A549 (cell line): ENCODE data around the gene ATF1. TPM values are rescaled to one million over a fixed set of nuclear protein-coding genes. Genes with fewer than 3 reads are reported as not detected.
"Not testable (repeated sequence)": the region's sequence is repeated elsewhere in the genome, so short reads cannot be mapped to it uniquely, and the experiment has no call there.

ENCODE experiments used
- ATAC-seq, 2 experiments: fragments of 200-7000 bp in 1 of 2; fragments of >200 bp in 1 of 2; cut with Nextera tagmentation in 1 of 2; cut with Tn5 transposase in 1 of 2; 3 replicates each; pipeline versions ENCODE4 v1.8.0 to v1.9.1; 2018 to 2020; ENCODE audit warnings: mild to moderate bottlenecking in 1 of 2, moderate library complexity in 1 of 2
- CTCF ChIA-PET: fragments of 300-600 bp; sonication (Branson Sonifier 250); formaldehyde crosslinking; extraction: SDS; loops from one replicate; lab custom pipeline; 2021; ENCODE audit warnings: antibody characterized with exemption, inconsistent platforms; lab: Yijun Ruan, JAX
- POLR2A ChIA-PET: fragments of 350-600 bp; formaldehyde crosslinking; extraction: SDS; loops from one replicate; lab custom pipeline; 2021; ENCODE audit warnings: antibody characterized with exemption, inconsistent platforms; lab: Yijun Ruan, JAX
- DNase-seq, 2 experiments: peaks; one replicate each; pipeline versions ENCODE4 v3.0.0 to v3.0.0-alpha.2; 2011 to 2016; ENCODE audit warnings: low read depth in 1 of 2, low spot score in 1 of 2
- FAIRE-seq: peaks from 2 replicates; lab custom pipeline; 2011; peaks lifted over from hg19 to GRCh38; lab: Jason Lieb, UNC
- H3K27ac ChIP-seq, 2 experiments: fragments of >200 bp; sonication (Bioruptor Twin); formaldehyde crosslinking; 3 replicates each; pipeline ENCODE4 v1.5.1; 2016 to 2017
- H3K4me1 ChIP-seq: fragments of >200 bp; sonication (Bioruptor Twin); formaldehyde crosslinking; 3 replicates; pipeline ENCODE4 v1.6.1; 2016
- H3K4me2 ChIP-seq: fragments of >200 bp; sonication (Bioruptor Twin); formaldehyde crosslinking; 3 replicates; pipeline ENCODE4 v1.6.1; 2016
- H3K4me3 ChIP-seq: fragments of >200 bp; sonication (Bioruptor Twin); formaldehyde crosslinking; 3 replicates; pipeline ENCODE4 v1.5.1; 2016
- H3K9me3 ChIP-seq: fragments of >200 bp; sonication (Bioruptor Twin); formaldehyde crosslinking; 3 replicates; pipeline ENCODE4 v1.6.1; 2016
- BHLHE40 ChIP-seq: IDR thresholded peaks from 2 replicates; pipeline ENCODE4 v1.6.1; 2012; ENCODE audit warnings: low read depth, low read length, inconsistent platforms
- CBX2 ChIP-seq: fragments of 200-600 bp; sonication (generic); IDR thresholded peaks from 2 replicates; pipeline ENCODE4 v1.6.1; 2016; ENCODE audit warnings: low read depth, mild to moderate bottlenecking, borderline replicate concordance
- CBX8 ChIP-seq: fragments of 200-600 bp; sonication (generic); IDR thresholded peaks from 2 replicates; pipeline ENCODE4 v1.6.1; 2016
- CHD2 ChIP-seq: fragments of 150-350 bp; IDR thresholded peaks from 2 replicates; pipeline ENCODE4 v1.6.1; 2014; ENCODE audit warnings: low read length; ENCODE audit not compliant: partially characterized antibody
- EHMT2 ChIP-seq: fragments of 200-600 bp; sonication (generic); IDR thresholded peaks from 2 replicates; pipeline ENCODE4 v1.6.1; 2016; ENCODE audit warnings: antibody characterized with exemption, low read depth, mild to moderate bottlenecking, moderate library complexity
- EP300 ChIP-seq, 2 experiments: fragments of >200 bp; sonication (Bioruptor Twin); formaldehyde crosslinking; IDR thresholded peaks; 2 replicates in 1 of 2; 3 replicates in 1 of 2; pipeline ENCODE4 v1.6.1; 2016 to 2017
- FOSL2 ChIP-seq, 2 experiments: fragments of 450-650 bp in 1 of 2; fragments of >200 bp in 1 of 2; sonication (Bioruptor Twin) in 1 of 2; formaldehyde crosslinking; IDR thresholded peaks; 2 replicates each; pipeline versions ENCODE4 v1.5.0 to v1.6.1; 2016 to 2020; ENCODE audit warnings: mild to moderate bottlenecking in 1 of 2, moderate library complexity in 1 of 2
- FOXS1 ChIP-seq: fragments of 250-450 bp; sonication (Bioruptor Pico); IDR thresholded peaks from 2 replicates; pipeline ENCODE4 v1.5.0; 2020; ENCODE audit warnings: mild to moderate bottlenecking, moderate library complexity
- HDAC2 ChIP-seq: fragments of 200-600 bp; sonication (generic); IDR thresholded peaks from 2 replicates; pipeline ENCODE4 v1.6.1; 2016
- HES2 ChIP-seq: fragments of >200 bp; sonication (Bioruptor Twin); formaldehyde crosslinking; IDR thresholded peaks from 2 replicates; pipeline ENCODE4 v1.6.1; 2016
- HEYL ChIP-seq: fragments of 250-450 bp; sonication (Bioruptor Pico); IDR thresholded peaks from 2 replicates; pipeline ENCODE4 v1.8.0; 2021; ENCODE audit warnings: mild to moderate bottlenecking, moderate library complexity
- HOXB13 ChIP-seq: fragments of 250-450 bp; sonication (Bioruptor Pico); IDR thresholded peaks from 2 replicates; pipeline ENCODE4 v1.5.0; 2020; ENCODE audit warnings: low read depth, mild to moderate bottlenecking, moderate library complexity
- KDM1A ChIP-seq: fragments of 200-600 bp; sonication (generic); IDR thresholded peaks from 2 replicates; pipeline ENCODE4 v1.6.1; 2016; ENCODE audit warnings: low read depth, mild to moderate bottlenecking
- MAFK ChIP-seq: fragments of 450-650 bp; IDR thresholded peaks from 2 replicates; pipeline ENCODE4 v1.6.1; 2014; ENCODE audit not compliant: partially characterized antibody
- MAX ChIP-seq: IDR thresholded peaks from 2 replicates; pipeline ENCODE4 v1.6.1; 2012
- MYC ChIP-seq: IDR thresholded peaks from 2 replicates; pipeline ENCODE4 v1.6.1; 2012; ENCODE audit warnings: mild to moderate bottlenecking, inconsistent platforms, low read length, improper control_type of control experiment, borderline replicate concordance
- NFE2L2 ChIP-seq: fragments of 150-350 bp; conservative IDR thresholded peaks from 2 replicates; pipeline ENCODE4 v1.6.1; 2014; ENCODE audit warnings: low read length
- NR3C1 ChIP-seq: fragments of >200 bp; sonication (Bioruptor Twin); formaldehyde crosslinking; IDR thresholded peaks from 3 replicates; pipeline ENCODE4 v1.6.1; 2017
- POLR2A ChIP-seq: IDR thresholded peaks from 2 replicates; pipeline ENCODE4 v1.6.1; 2012; ENCODE audit warnings: mild to moderate bottlenecking, low read length
- RFX5 ChIP-seq: fragments of 450-650 bp; IDR thresholded peaks from 2 replicates; pipeline ENCODE4 v1.7.1; 2014; ENCODE audit warnings: antibody characterized with exemption, mild to moderate bottlenecking, moderate library complexity
- USF2 ChIP-seq: fragments of 450-650 bp; IDR thresholded peaks from 2 replicates; pipeline ENCODE4 v1.6.1; 2014; ENCODE audit warnings: antibody characterized with exemption
- ZNF302 ChIP-seq: fragments of 250-450 bp; sonication (Bioruptor Pico); IDR thresholded peaks from 2 replicates; pipeline ENCODE4 v1.9.0; 2021; ENCODE audit warnings: inconsistent platforms, mild to moderate bottlenecking, moderate library complexity
- WGBS: methylation state at CpG from one replicate; pipeline ENCODE4 v1.1.6; 2017; ENCODE audit errors: missing lambda C conversion rate; 5-methylcytosine and 5-hydroxymethylcytosine counted together
- polyA plus RNA-seq, 4 experiments: library from polyadenylated mRNA; depleted of rRNA in 3 of 4; stranded (reverse); fragments of >200 nt; fragmentation: RNase III in 1 of 4; extraction: RNeasy Plus Mini Kit Qiagen cat#74134 plus additional on column Dnase treatment in 1 of 4; gene quantifications; 2 replicates in 3 of 4; 3 replicates in 1 of 4; pipeline ENCODE4 v1.2.3, GENCODE V29; 2011 to 2017

The ATF1 gene
- polyA plus RNA-seq, 2 of the 4 experiments (the other 2 are of a cell fraction) = 34.2 to 77.1 TPM

GRCh38 chr12:50855679-50856078 is 91.8 kb downstream of the ATF1 start:
- H3K27ac ChIP-seq, H3K4me2 ChIP-seq, CTCF ChIA-PET, FAIRE-seq, ATAC-seq, H3K4me1 ChIP-seq, POLR2A ChIA-PET: not testable (repeated sequence)
- WGBS = 3% methylated on average over 2 of the region's 2 CpGs
- 0 out of 2 replicates have a peak, but pooled peaks have one; percentile 24 for TF ChIP-seq HDAC2
- TF ChIP-seq, all 56 proteins: peak for 1; not testable (repeated sequence) for 55
- H3K9me3 ChIP-seq, H3K4me3 ChIP-seq, DNase-seq: not testable (repeated sequence)

GRCh38 chr12:50859621-50860310 is 95.9 kb downstream of the ATF1 start:
- WGBS = 75% methylated on average over 4 of the region's 4 CpGs
- Histone ChIP-seq H3K4me2 (no peak overlapping the region), H3K27ac (no peak overlapping the region), H3K4me1 (peaks cover 12% of the 10 kb centered on the region; the same call in 2 of the 3 replicates), H3K9me3 (no peaks in the 10 kb centered on the region; the same call in 2 of the 3 replicates), H3K4me3 (no peak overlapping the region)
- no peak for ATAC-seq
- ChIA-PET POLR2A (no interaction called here), CTCF (interaction anchor here (1.2 to 1.3 kb wide), 3 partner anchors 10 to 127 kb away, joined by 3 to 5 read pairs (median 3); no protein-coding TSS in a partner anchor)
- DNase-seq = no peak
- TF ChIP-seq MYC (no peak), RFX5 (no peak), HOXB13 (CRISPR knock-in tag) (no peak), CBX2 (no peak), EHMT2 (no peak), NR3C1 (no peak), FOXS1 (CRISPR knock-in tag) (no peak), CBX8 (no peak), POLR2A (no peak), ZNF302 (CRISPR knock-in tag) (no peak), KDM1A (no peak), EP300 (IDR thresholded peaks at IDR 0.05) (no peak), BHLHE40 (no peak), CHD2 (no peak), HEYL (no peak), HES2 (no peak), FOSL2 (IDR thresholded peaks at IDR 0.05) (no peak), FOSL2 (CRISPR knock-in tag; IDR thresholded peaks at IDR 0.05) (no peak), HDAC2 (no peak)
- FAIRE-seq = no peak

- FAIRE-seq = no peak
- Histone ChIP-seq H3K9me3 (peaks cover 5% of the 10 kb centered on the region; the same call in 2 of the 3 replicates), H3K4me2 (peak overlapping the region; percentile 28; the same call in 2 of the 3 replicates), H3K4me3 (no peak overlapping the region), H3K4me1 (peaks cover 12% of the 10 kb centered on the region; the same call in 2 of the 3 replicates), H3K27ac (peak overlapping the region in 1 of 2 experiments; percentile 65; a peak in 3 of 6 replicates)
- 54% methylated on average over 6 of the region's 6 CpGs for WGBS
- peak; percentile 44 to 64 for DNase-seq
- TF ChIP-seq FOSL2 (IDR thresholded peaks at IDR 0.05) (no peak), FOSL2 (CRISPR knock-in tag; IDR thresholded peaks at IDR 0.05) (peak; percentile 79), CHD2 (no peak), USF2 (no peak), MAX (0 out of 2 replicates have a peak, but pooled peaks have one; percentile 25), NFE2L2 (0 out of 2 replicates have a peak, but pooled peaks have one; percentile 15), MAFK (peak; percentile 59)
- ATAC-seq = peak; percentile 92
- ChIA-PET CTCF (interaction anchor here (0.8 to 2.6 kb wide), 3 partner anchors 11 to 182 kb away, joined by 3 to 9 read pairs (median 3); no protein-coding TSS in a partner anchor), POLR2A (no interaction called here)
These were observed 98.4 kb downstream of the ATF1 start for GRCh38 chr12:50862316-50862715.
